T-helper 2 cell treated with Interferon-gamma antibody and Interleukin-4, amounts not matched to agents 5 μg/mL and 100 μg/mL, for 36 hours (primary cell): ENCODE data around the gene GSTM5.
"Not testable (repeated sequence)": the region's sequence is repeated elsewhere in the genome, so short reads cannot be mapped to it uniquely, and the experiment has no call there.

Experiments
- DNase-seq: peaks from one replicate; pipeline ENCODE4 v3.0.0; 2021; ENCODE audit warnings: low spot score
- H3K27ac Mint-ChIP-seq: one replicate; pipeline ENCODE4 v1.8.0; 2021; ENCODE audit warnings: mild to moderate bottlenecking, mixed read lengths
- H3K27me3 Mint-ChIP-seq: one replicate; pipeline ENCODE4 v1.8.0; 2021; ENCODE audit warnings: low read depth, mixed read lengths
- H3K36me3 Mint-ChIP-seq: one replicate; pipeline ENCODE4 v1.8.0; 2021; ENCODE audit warnings: low read depth, mixed read lengths
- H3K4me1 Mint-ChIP-seq: one replicate; pipeline ENCODE4 v1.8.0; 2021; ENCODE audit warnings: low read depth, mixed read lengths
- H3K4me3 Mint-ChIP-seq: one replicate; pipeline ENCODE4 v1.8.0; 2022; ENCODE audit warnings: mild to moderate bottlenecking, moderate library complexity, mixed read lengths
- H3K9me3 Mint-ChIP-seq: one replicate; pipeline ENCODE4 v1.8.0; 2021; ENCODE audit warnings: mixed read lengths

Gene GSTM5

GRCh38 chr1:109756325-109756724 lies 44.3 kb downstream of the GSTM5 start:
- H3K36me3 Mint-ChIP-seq, H3K9me3 Mint-ChIP-seq, DNase-seq, H3K4me3 Mint-ChIP-seq, H3K27ac Mint-ChIP-seq, H3K4me1 Mint-ChIP-seq: not testable (repeated sequence)
- H3K27me3 Mint-ChIP-seq: peaks cover 13% of the 10 kb centered on the region

DNA sequence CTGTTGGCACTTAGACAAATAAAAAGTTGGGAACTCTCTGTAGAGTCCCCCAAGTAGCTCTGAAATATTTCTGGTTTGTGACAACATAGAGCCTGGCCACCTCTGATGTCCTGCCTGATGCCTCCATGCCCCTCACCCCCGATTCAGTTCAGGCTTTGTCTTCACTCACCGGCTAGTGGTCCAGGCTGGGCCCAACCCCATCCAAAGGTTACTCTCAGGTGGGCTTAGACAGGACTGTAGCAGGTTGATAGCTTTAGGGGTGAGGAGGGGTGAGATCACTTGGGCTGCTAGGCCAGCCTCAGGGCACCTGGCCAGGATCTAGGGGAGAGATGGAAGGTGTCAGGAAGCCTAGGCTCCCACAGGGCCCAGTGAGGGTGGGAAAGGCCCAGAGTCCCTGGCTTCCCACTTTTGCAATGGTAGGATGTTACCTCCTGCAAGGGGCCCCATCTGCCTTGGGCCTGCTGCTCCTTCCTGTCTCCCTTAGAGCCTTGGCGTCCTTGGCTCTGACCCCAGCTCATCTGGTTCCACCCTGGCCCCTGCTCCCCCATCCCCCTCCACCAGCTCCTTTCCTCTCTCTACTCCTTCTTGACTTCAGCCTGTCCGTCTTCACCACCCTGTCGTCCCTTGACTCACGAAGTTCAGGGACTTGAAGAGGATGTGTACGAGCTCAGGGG lies 44.9 kb downstream of the GSTM5 start:
- Mint-ChIP-seq H3K4me3 (no peak overlapping the region), H3K4me1 (no peaks in the 10 kb centered on the region), H3K27ac (no peak overlapping the region), H3K27me3 (peaks cover 10% of the 10 kb centered on the region), H3K9me3 (no peaks in the 10 kb centered on the region), H3K36me3 (no peaks in the 10 kb centered on the region)
- DNase-seq: no peak

GRCh38 chr1:109757936-109758786 lies 46.1 kb downstream of the GSTM5 start:
- Mint-ChIP-seq H3K4me1 (no peaks in the 10 kb centered on the region), H3K27ac (no peak overlapping the region), H3K9me3 (no peaks in the 10 kb centered on the region), H3K4me3 (no peak overlapping the region), H3K36me3 (no peaks in the 10 kb centered on the region), H3K27me3 (peaks cover 7% of the 10 kb centered on the region)
- no peak for DNase-seq

DNA sequence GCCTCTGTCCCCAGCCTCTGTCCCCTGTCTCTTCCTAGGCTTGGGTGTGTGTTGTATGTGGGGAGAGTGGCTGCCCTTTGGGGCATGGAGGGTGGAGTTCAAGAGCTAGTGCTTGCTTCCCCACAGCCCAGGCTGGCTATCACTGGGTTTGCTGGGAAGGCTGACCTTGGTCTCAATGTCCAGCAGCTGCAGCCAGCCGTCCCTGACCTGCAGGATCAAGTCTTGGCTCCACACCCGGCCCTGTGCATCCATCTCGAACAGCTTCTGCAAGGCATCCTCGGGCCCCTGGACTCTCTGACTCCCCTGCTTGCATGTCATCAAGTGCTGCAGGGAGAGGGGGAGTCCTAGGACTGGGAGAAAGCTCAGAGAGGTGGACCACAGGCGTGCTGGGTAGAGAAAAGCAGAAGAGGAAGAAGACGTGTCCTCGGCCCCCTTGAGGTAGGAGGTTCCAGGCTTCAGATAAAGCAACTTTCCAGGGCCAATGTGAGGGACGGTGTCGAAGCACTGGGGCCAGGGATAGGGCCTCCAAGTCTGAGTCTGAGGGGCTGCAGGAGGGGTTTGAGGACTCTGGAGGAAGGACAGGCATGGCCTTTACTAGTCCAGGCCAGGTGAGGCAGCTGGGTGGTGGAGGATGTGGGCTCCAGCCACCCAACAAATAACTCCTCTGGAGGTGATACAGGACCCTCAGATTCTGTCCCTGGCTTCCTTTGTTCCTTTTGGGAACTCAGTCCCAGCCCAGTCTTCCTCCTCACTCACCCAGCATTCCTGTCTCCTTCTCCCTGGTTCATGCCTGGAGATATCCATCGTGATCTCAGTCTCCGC lies 47.7 kb downstream of the GSTM5 start:
- Mint-ChIP-seq H3K4me3 (no peak overlapping the region), H3K27me3 (peaks cover 5% of the 10 kb centered on the region), H3K9me3 (no peaks in the 10 kb centered on the region), H3K27ac (no peak overlapping the region), H3K36me3 (no peaks in the 10 kb centered on the region), H3K4me1 (no peaks in the 10 kb centered on the region)
- no peak for DNase-seq

- H3K27ac Mint-ChIP-seq: peak overlapping the region; percentile 23
- DNase-seq: no peak
Observed at GRCh38 chr1:109760581-109761226, 48.7 kb downstream of the GSTM5 start.

DNA sequence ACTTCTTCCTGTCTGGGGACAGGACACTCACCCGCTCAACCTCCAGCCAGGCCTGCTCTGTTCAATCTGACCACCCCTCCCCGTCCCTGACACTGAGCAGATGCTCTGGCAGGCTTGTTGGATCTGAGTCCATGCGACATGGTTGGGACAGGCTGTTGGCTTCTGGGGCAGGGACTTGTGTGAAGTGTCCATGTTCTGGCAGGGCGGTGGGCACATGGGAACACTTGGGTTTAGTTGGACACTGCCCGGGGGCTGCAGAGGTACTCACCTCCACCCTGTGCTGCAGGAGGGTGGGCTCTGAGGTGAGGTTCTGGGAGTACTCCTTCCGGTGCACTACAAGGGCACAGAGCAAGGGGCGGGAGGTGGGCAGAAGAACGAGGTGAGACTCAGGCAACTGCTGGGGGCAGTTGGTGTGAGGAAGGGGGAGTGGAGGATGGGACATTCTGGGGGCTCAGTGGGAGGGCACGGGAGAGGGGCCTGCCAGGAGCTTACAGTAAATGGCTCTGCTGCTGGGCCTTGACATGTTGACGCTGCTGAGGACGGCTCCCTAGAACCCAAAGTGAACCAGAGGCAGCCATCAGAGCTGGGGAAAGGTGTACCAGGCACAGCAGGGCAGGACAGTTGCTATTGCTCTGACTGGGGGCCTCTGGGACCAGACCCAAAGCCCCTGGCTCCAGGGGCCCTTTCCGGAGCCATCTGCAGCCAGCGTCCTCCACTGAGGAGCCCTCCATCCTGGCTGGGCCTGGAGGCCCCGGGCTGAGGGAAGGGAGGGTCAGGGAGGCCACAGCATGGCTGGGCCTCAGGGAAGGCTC lies 49.4 kb downstream of the GSTM5 start:
- no peaks in the 10 kb centered on the region for H3K4me1 Mint-ChIP-seq
- H3K4me3 Mint-ChIP-seq: no peak overlapping the region
- no peak for DNase-seq
- no peaks in the 10 kb centered on the region for H3K9me3 Mint-ChIP-seq
- H3K36me3 Mint-ChIP-seq: no peaks in the 10 kb centered on the region
- H3K27me3 Mint-ChIP-seq: peaks cover 2% of the 10 kb centered on the region
- H3K27ac Mint-ChIP-seq: no peak overlapping the region

More at GRCh38 chr1:109760581-109761226, 48.7 kb downstream of the GSTM5 start:
- no peaks in the 10 kb centered on the region for H3K36me3 Mint-ChIP-seq
- H3K27me3 Mint-ChIP-seq: peaks cover 4% of the 10 kb centered on the region
- H3K4me1 Mint-ChIP-seq: no peaks in the 10 kb centered on the region
- no peaks in the 10 kb centered on the region for H3K9me3 Mint-ChIP-seq
- H3K4me3 Mint-ChIP-seq: no peak overlapping the region

DNA sequence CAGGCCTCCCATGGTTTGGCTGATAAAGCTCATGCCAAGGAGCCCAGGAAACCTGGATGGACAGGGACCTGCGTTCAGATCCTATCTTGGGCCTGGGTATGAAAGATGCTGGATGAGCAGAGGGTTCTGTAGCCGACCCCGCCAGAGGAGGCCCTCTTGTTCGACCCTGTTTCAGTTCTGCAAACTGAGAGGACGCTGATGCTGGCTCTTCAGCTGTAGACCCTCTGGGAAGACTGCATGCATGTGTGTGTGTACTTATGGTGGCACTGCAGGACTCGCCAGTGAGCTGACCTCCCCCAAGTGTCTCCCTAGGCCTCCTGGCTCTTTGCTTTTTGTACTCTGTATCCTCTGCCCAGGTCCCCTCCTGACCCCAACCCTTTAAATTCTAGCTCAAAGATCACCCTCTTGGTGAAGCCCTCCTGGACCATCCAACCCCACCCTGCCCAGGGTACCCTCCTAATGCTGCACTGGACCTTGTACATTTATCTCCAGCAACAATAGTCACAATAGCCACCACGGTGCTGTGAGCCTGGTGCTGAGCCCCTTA lies 50.1 kb downstream of the GSTM5 start:
- Mint-ChIP-seq H3K27me3 (no peaks in the 10 kb centered on the region), H3K36me3 (no peaks in the 10 kb centered on the region), H3K27ac (no peak overlapping the region), H3K4me3 (no peak overlapping the region), H3K4me1 (no peaks in the 10 kb centered on the region), H3K9me3 (no peaks in the 10 kb centered on the region)
- DNase-seq: no peak

- Mint-ChIP-seq H3K36me3 (no peaks in the 10 kb centered on the region), H3K9me3 (no peaks in the 10 kb centered on the region), H3K27me3 (no peaks in the 10 kb centered on the region), H3K27ac (no peak overlapping the region), H3K4me1 (no peaks in the 10 kb centered on the region), H3K4me3 (no peak overlapping the region)
- no peak for DNase-seq
Observed at GRCh38 chr1:109762821-109763645, 51.0 kb downstream of the GSTM5 start.

DNA sequence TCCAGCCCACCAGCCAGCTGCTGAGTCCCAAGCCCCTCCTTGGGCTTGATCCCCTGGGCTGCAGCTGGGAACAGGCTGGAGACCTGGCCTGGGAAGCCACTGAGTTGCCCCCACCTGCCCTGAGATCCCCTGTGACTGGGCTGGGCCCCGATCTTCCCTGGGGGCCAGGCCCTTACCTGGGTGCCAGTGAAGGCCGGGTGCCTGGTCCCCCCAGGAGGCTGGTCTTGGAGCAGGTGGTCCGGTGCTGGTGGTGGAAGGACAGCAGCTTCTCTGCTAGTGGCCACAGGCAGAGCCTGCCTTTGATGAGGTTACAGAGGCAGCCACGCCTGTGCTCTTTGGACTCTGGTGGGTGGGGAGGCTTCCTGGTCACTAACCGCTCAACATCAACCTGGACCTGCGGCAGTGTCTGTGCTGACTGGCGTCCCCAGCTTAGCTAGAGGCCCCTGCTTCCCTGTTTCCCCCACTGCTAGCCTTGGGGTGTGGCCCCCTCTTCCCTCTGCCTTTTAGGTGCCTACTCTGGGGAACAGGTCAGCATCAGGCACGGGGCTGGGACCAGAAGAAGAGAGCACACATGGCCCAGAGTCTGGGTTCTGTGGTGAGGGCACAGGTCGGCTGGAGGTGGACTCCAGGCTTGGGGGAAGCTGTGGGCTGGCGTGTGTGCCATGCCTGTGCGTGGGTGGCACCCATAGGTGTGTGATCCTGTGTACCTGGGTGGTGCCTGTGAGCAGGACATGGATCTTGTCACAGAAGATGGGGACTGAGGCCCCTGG lies 51.8 kb downstream of the GSTM5 start, which contains the start of gene EPS8L3:
EPS8L3 (minus strand) TSS at position 278 of the 770 bp plus-strand sequence. CDS start 2,174 bp downstream, outside the sequence.
- peak within 1 kb of the TSS; percentile 34 for H3K27ac Mint-ChIP-seq
- no peak for DNase-seq

GRCh38 chr1:109764561-109765482 lies 52.8 kb downstream of the GSTM5 start:
- Mint-ChIP-seq H3K36me3 (no peaks in the 10 kb centered on the region), H3K4me1 (no peaks in the 10 kb centered on the region), H3K27me3 (no peaks in the 10 kb centered on the region), H3K4me3 (no peak overlapping the region), H3K27ac (no peak overlapping the region), H3K9me3 (no peaks in the 10 kb centered on the region)
- DNase-seq: no peak

More for the DNA sequence above, 51.8 kb downstream of the GSTM5 start, which contains the start of gene EPS8L3:
- Mint-ChIP-seq H3K27me3 (no peaks in the 10 kb centered on the region), H3K4me3 (no peak within 1 kb of the TSS), H3K9me3 (no peaks in the 10 kb centered on the region), H3K4me1 (no peaks in the 10 kb centered on the region), H3K36me3 (no peaks in the 10 kb centered on the region)

- H3K9me3 Mint-ChIP-seq: no peaks in the 10 kb centered on the region
- no peaks in the 10 kb centered on the region for H3K4me1 Mint-ChIP-seq
- H3K36me3 Mint-ChIP-seq: no peaks in the 10 kb centered on the region
- H3K4me3 Mint-ChIP-seq: no peak overlapping the region
- DNase-seq: no peak
- H3K27ac Mint-ChIP-seq: no peak overlapping the region
- H3K27me3 Mint-ChIP-seq: no peaks in the 10 kb centered on the region
Observed at GRCh38 chr1:109765483-109765815, 53.4 kb downstream of the GSTM5 start.
